Hindlimb muscle (tissue), 1 donor: Measurements from ENCODE around the gene BCORL1. TPM values are rescaled to one million over a fixed set of nuclear protein-coding genes. Genes with fewer than 3 reads are reported as not detected.

Source experiments
- DNase-seq: peaks from one replicate; pipeline ENCODE4 v3.0.0-alpha.2; 2013
- polyA plus RNA-seq: library from polyadenylated mRNA; unstranded; fragments of 120-200 nt; gene quantifications from one replicate; pipeline ENCODE4 v1.2.1, GENCODE V29; 2013; ENCODE audit not compliant: insufficient read length

BCORL1 gene
- polyA plus RNA-seq, 1 donor = 21.0 TPM

- no peak for DNase-seq
Measured at GRCh38 chrX:130095249-130096030, 113.0 kb downstream of the BCORL1 start.

GRCh38 chrX:130097507-130098209 lies 115.2 kb downstream of the BCORL1 start:
- no peak for DNase-seq

GRCh38 chrX:130098210-130098552 lies 115.7 kb downstream of the BCORL1 start:
- DNase-seq = no peak

GRCh38 chrX:130100180-130100579 lies 117.7 kb downstream of the BCORL1 start:
- DNase-seq = no peak

GRCh38 chrX:130103605-130104004 lies 121.2 kb downstream of the BCORL1 start:
- DNase-seq = no peak

GRCh38 chrX:130105244-130105643 lies 122.8 kb downstream of the BCORL1 start:
- no peak for DNase-seq

GRCh38 chrX:130106071-130106470 lies 123.6 kb downstream of the BCORL1 start:
- DNase-seq = no peak

Other genes starting within 250 kb of the BCORL1 start
- gene XPNPEP2, start 243.7 kb upstream of the BCORL1 start, polyA plus RNA-seq = 3.9 TPM
- gene SASH3, start 202.7 kb upstream of the BCORL1 start, polyA plus RNA-seq = 3.1 TPM
- 33.6 TPM for gene ZDHHC9, start 138.7 kb upstream of the BCORL1 start, polyA plus RNA-seq
- 24.1 TPM for gene UTP14A, start 76.5 kb upstream of the BCORL1 start, polyA plus RNA-seq
- gene ELF4, start 127.9 kb downstream of the BCORL1 start, polyA plus RNA-seq = 9.2 TPM
- gene AIFM1, start 183.2 kb downstream of the BCORL1 start, polyA plus RNA-seq = 20.9 TPM
- gene RAB33A, start 189.3 kb downstream of the BCORL1 start, polyA plus RNA-seq = 0.36 TPM